Panc1 (cell line): ENCODE measurements around the gene IL1RAPL1. TPM values are rescaled to one million over a fixed set of nuclear protein-coding genes. Genes with fewer than 3 reads are reported as not detected.

ENCODE experiments used
- ATAC-seq: fragments of 200-7000 bp; cut with Tn5 transposase; 2 replicates; pipeline ENCODE4 v1.9.1; 2020; ENCODE audit warnings: mild to moderate bottlenecking, moderate library complexity
- BruUV-seq: library from RNA; stranded (reverse); fragments of 400-500 nt; replicated peaks from 2 replicates; lab custom pipeline; 2021; lab: Mats Ljungman, UMichigan
- CTCF ChIA-PET: fragments of 300-600 bp; sonication (Branson Sonifier 250); formaldehyde crosslinking; loops from one replicate; lab custom pipeline; 2022; ENCODE audit warnings: antibody characterized with exemption; lab: Charles Lee
- POLR2A ChIA-PET: fragments of 300-600 bp; sonication (Branson Sonifier 250); formaldehyde crosslinking; loops from one replicate; lab custom pipeline; 2022; ENCODE audit warnings: antibody characterized with exemption; lab: Charles Lee
- DNase-seq: peaks from one replicate; pipeline ENCODE4 v3.0.0-alpha.2; 2010; ENCODE audit warnings: low read depth, low spot score
- H3K27ac ChIP-seq: 2 replicates; pipeline ENCODE4 v1.5.1; 2011; ENCODE audit warnings: mild to moderate bottlenecking, low read length, inconsistent platforms
- H3K27me3 ChIP-seq: fragments of 200-500 bp; sonication (Bioruptor generic); 2 replicates; pipeline ENCODE4 v1.6.0; 2014; ENCODE audit warnings: low read length, inconsistent platforms; ENCODE audit not compliant: control insufficient read depth, insufficient read depth
- H3K36me3 ChIP-seq: fragments of 200-500 bp; sonication (Bioruptor generic); 2 replicates; pipeline ENCODE4 v1.5.1; 2014; ENCODE audit warnings: inconsistent platforms, mild to moderate bottlenecking, low read length, moderate library complexity; ENCODE audit not compliant: control insufficient read depth, insufficient read depth
- H3K4me1 ChIP-seq: 2 replicates; pipeline ENCODE4 v1.5.1; 2011; ENCODE audit warnings: inconsistent platforms, mild to moderate bottlenecking, low read length, moderate library complexity; ENCODE audit not compliant: control insufficient read depth, insufficient read depth
- H3K4me3 ChIP-seq, 2 experiments: 2 replicates each; pipeline ENCODE4 v1.5.1; 2011 to 2012; ENCODE audit warnings: low read depth in 2 of 2, low read length in 2 of 2, mild to moderate bottlenecking in 2 of 2, inconsistent platforms in 1 of 2, moderate library complexity in 1 of 2
- H3K9me3 ChIP-seq: fragments of 200-500 bp; sonication (Bioruptor generic); 2 replicates; pipeline ENCODE4 v1.5.1; 2014; ENCODE audit warnings: low read depth, mild to moderate bottlenecking, inconsistent platforms, low read length, moderate library complexity; ENCODE audit not compliant: control insufficient read depth, insufficient read depth
- POLR2AphosphoS5 ChIP-seq: IDR thresholded peaks from 2 replicates; pipeline ENCODE4 v1.6.1; 2012; ENCODE audit warnings: mild to moderate bottlenecking, low read depth, low read length, moderate library complexity
- SIN3A ChIP-seq: IDR thresholded peaks from 2 replicates; pipeline ENCODE4 v1.6.1; 2012; ENCODE audit warnings: low read depth, mild to moderate bottlenecking, low read length, moderate library complexity, borderline replicate concordance; ENCODE audit not compliant: insufficient read depth
- TCF7L2 ChIP-seq: IDR thresholded peaks from 2 replicates; pipeline ENCODE4 v1.6.1; 2011; ENCODE audit warnings: mild to moderate bottlenecking, low read depth, low read length, inconsistent platforms
- in situ Hi-C: cut with HindIII; loops from 2 replicates; pipeline ENCODE4 v1.10.0; 2016; ENCODE audit warnings: low sequenced_read_pairs, low pct_unique_long_range_greater_than_20kb
- intact Hi-C: fragments of 100-400 bp; cut with micrococcal nuclease; formaldehyde crosslinking; loops from one replicate; pipeline ENCODE4 v1.10.0; 2022; ENCODE audit not compliant: unreplicated experiment
- total RNA-seq: library from RNA; stranded (reverse); gene quantifications from one replicate; pipeline ENCODE4 v1.2.1, GENCODE V29; 2021; ENCODE audit not compliant: unreplicated experiment
- TF ChIP-seq, protein P1 (sequence below), 2 experiments: IDR thresholded peaks; 2 replicates each; pipeline ENCODE4 v1.6.1; 2011 to 2012; ENCODE audit warnings: low read depth in 2 of 2, control low read depth in 1 of 2, low read length in 1 of 2, mild to moderate bottlenecking in 1 of 2, moderate library complexity in 1 of 2; ENCODE audit not compliant: insufficient read depth in 1 of 2
- TF ChIP-seq, protein P2 (sequence below): fragments of 450-650 bp; IDR thresholded peaks from 2 replicates; pipeline ENCODE4 v1.5.1; 2017; ENCODE audit warnings: mild to moderate bottlenecking

IL1RAPL1 gene
- total RNA-seq, 1 experiment from 2014 or later = 0.59 TPM

DNA sequence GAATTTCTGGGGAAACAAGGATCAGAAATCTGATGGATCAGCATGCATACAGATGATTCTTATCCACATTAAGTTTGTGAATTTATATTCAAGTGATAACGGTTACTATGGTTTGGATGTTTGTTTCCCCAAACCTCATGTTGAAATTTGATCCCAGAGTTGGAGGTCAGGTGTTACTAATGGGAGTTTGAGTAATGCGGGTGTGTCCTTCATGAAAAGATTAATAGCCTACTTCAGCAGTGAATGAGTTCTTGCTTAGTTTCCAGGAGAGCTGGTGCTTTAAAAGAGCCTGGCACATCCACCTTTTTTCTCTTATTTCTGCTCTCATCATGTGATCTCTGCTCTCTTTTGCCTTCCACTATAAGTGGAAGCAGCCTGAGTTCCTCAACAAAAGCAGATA, 712.4 kb downstream of the IL1RAPL1 start:
- H3K4me1 ChIP-seq = no peaks in the 10 kb centered on the region
- no peaks in the 10 kb centered on the region for H3K36me3 ChIP-seq
- POLR2A ChIA-PET = no interaction called here
- ATAC-seq = no peak
- TF ChIP-seq, protein P1, sequence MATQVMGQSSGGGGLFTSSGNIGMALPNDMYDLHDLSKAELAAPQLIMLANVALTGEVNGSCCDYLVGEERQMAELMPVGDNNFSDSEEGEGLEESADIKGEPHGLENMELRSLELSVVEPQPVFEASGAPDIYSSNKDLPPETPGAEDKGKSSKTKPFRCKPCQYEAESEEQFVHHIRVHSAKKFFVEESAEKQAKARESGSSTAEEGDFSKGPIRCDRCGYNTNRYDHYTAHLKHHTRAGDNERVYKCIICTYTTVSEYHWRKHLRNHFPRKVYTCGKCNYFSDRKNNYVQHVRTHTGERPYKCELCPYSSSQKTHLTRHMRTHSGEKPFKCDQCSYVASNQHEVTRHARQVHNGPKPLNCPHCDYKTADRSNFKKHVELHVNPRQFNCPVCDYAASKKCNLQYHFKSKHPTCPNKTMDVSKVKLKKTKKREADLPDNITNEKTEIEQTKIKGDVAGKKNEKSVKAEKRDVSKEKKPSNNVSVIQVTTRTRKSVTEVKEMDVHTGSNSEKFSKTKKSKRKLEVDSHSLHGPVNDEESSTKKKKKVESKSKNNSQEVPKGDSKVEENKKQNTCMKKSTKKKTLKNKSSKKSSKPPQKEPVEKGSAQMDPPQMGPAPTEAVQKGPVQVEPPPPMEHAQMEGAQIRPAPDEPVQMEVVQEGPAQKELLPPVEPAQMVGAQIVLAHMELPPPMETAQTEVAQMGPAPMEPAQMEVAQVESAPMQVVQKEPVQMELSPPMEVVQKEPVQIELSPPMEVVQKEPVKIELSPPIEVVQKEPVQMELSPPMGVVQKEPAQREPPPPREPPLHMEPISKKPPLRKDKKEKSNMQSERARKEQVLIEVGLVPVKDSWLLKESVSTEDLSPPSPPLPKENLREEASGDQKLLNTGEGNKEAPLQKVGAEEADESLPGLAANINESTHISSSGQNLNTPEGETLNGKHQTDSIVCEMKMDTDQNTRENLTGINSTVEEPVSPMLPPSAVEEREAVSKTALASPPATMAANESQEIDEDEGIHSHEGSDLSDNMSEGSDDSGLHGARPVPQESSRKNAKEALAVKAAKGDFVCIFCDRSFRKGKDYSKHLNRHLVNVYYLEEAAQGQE (IDR thresholded peaks at IDR 0.05; ENCODE audit: insufficient read depth in 1 of 2, low read depth in 2 of 2, low read length in 1 of 2) = no peak
- TF ChIP-seq TCF7L2 = no peak
- TF ChIP-seq, protein P2, sequence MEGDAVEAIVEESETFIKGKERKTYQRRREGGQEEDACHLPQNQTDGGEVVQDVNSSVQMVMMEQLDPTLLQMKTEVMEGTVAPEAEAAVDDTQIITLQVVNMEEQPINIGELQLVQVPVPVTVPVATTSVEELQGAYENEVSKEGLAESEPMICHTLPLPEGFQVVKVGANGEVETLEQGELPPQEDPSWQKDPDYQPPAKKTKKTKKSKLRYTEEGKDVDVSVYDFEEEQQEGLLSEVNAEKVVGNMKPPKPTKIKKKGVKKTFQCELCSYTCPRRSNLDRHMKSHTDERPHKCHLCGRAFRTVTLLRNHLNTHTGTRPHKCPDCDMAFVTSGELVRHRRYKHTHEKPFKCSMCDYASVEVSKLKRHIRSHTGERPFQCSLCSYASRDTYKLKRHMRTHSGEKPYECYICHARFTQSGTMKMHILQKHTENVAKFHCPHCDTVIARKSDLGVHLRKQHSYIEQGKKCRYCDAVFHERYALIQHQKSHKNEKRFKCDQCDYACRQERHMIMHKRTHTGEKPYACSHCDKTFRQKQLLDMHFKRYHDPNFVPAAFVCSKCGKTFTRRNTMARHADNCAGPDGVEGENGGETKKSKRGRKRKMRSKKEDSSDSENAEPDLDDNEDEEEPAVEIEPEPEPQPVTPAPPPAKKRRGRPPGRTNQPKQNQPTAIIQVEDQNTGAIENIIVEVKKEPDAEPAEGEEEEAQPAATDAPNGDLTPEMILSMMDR = no peak
- TF ChIP-seq POLR2AphosphoS5 = no peak
- no peak for TF ChIP-seq SIN3A
- BruUV-seq = no TSS peak
- no peaks in the 10 kb centered on the region for H3K9me3 ChIP-seq
- no peak overlapping the region for H3K27ac ChIP-seq
- intact Hi-C loops = no loop called here
- CTCF ChIA-PET = no interaction called here
- no peak for DNase-seq
- in situ Hi-C loops = no loop called here
- no peak overlapping the region for H3K4me3 ChIP-seq
- H3K27me3 ChIP-seq = no peaks in the 10 kb centered on the region

GRCh38 chrX:29308726-29309125, 721.5 kb downstream of the IL1RAPL1 start:
- ATAC-seq (no peak), DNase-seq (no peak)
- H3K27me3 ChIP-seq = no peaks in the 10 kb centered on the region
- intact Hi-C loops (no loop called here), in situ Hi-C loops (no loop called here)
- BruUV-seq = no TSS peak
- no peak overlapping the region for H3K27ac ChIP-seq
- H3K9me3 ChIP-seq = no peaks in the 10 kb centered on the region
- POLR2A ChIA-PET = no interaction called here
- H3K4me1 ChIP-seq = no peaks in the 10 kb centered on the region
- no peaks in the 10 kb centered on the region for H3K36me3 ChIP-seq
- H3K4me3 ChIP-seq = no peak overlapping the region
- CTCF ChIA-PET = no interaction called here
- TF ChIP-seq TCF7L2 = no peak
- no peak for TF ChIP-seq POLR2AphosphoS5
- TF ChIP-seq SIN3A = no peak
- TF ChIP-seq, protein P1 (IDR thresholded peaks at IDR 0.05; ENCODE audit: insufficient read depth in 1 of 2, low read depth in 2 of 2, low read length in 1 of 2) = no peak
- TF ChIP-seq, protein P2 = no peak
